ENCODE data around the gene SH3PXD2A.
"Not testable (repeated sequence)": the region's sequence is repeated elsewhere in the genome, so short reads cannot be mapped to it uniquely, and the experiment has no call there.

The SH3PXD2A gene

DNA sequence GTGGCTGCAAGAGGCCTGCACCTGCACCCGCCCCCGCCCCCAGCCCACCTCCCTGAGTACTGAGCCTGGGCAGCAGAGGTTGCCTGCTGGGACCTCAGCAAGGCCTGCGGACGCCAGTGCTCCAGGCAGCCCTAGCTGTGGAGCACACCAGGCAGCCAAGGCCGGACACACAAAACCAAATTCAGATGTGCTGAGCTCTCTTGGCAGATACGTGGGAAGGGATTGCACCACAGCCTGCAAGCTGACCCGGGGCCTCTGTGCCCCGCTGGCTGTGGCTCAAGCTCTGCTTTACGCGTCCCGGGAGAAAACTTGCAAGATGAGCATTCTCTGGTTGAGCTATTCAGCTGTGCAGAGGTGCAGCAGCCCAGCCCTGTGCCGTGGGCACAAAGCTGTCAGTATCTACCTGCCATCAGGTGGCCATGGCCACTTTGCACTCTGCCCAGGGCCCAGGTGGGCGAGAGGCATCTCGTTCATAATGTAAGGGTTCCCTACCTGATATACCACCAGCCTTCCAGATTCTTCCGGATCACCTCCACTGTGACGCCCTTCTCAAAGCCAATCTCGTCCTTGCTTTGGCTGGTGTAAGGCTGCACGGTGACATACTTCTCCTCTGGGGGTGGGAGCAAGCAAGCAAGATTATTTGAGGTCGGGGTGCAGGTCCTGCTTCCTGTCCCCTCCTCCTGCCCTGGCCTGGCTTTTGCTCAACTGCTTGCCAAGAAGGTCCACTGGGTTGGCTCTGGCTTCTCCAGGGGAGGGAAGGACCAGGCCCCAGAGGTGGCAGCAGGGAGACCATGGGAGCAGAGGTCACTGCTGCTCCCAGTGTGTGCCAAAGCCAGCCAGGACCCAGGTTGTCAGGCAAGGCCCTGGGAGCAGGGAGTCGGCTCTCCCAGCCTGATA, 238.4 kb downstream of the SH3PXD2A start:
- no peak for DNase-seq

DNA sequence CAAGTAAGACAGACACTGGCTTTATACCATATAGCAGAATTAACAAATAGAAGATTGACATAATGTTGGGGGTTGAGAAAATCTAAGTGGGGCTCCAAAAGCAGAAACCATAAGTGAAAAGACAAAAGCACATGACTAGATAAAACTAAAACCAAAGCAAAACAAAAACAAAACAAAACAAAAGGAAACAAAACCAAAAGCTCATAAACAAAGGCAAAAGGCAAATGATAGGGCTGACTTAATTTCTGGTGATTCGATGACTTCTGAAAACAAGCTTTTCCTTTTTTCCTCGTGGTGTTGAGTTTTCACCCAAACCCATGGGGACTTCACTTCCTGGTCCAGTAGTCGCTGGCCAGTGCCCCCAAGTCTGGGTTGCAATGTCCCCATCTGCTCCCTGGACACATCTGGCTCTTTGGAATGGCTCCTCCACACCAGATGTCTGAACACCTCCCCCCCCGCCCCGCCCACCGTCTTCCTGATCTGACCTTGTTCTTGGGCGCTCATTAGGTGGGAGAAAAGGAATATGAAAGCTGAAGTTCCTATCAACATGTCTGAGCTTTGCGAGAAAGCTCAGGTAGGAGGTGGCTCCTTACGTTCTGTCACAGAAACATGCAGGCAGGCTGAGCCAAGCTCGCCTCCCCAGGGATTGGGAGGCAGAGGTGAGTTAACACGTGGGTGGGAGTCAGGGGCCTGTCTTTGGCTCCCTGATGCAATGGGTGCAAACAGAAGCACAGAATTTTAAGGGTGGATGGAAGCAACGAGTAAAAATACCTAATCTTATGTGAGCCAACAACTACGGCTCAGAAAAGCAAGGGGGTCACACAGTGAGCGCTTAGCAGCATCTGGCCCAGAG, 240.8 kb downstream of the SH3PXD2A start:
- DNase-seq: no peak

DNA sequence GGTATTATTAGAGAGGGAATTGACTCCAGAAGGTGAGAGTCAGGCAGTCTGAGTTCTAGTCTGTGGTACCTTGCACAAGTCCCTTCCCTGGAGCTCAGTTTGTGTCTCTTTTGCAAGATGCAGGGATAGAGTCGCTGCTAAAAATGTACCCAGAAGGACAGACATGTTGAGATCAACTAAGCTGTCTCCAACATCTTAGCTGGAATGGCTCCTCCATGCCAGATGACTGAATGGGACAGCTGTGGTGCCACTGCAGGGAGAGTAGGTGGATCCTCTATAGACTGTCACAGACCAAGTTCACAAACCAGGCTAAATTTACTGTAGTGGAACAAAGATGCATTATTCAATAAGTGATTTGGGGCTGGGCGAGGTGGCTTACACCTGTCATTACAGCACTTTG, 241.8 kb downstream of the SH3PXD2A start:
- DNase-seq: no peak

DNA sequence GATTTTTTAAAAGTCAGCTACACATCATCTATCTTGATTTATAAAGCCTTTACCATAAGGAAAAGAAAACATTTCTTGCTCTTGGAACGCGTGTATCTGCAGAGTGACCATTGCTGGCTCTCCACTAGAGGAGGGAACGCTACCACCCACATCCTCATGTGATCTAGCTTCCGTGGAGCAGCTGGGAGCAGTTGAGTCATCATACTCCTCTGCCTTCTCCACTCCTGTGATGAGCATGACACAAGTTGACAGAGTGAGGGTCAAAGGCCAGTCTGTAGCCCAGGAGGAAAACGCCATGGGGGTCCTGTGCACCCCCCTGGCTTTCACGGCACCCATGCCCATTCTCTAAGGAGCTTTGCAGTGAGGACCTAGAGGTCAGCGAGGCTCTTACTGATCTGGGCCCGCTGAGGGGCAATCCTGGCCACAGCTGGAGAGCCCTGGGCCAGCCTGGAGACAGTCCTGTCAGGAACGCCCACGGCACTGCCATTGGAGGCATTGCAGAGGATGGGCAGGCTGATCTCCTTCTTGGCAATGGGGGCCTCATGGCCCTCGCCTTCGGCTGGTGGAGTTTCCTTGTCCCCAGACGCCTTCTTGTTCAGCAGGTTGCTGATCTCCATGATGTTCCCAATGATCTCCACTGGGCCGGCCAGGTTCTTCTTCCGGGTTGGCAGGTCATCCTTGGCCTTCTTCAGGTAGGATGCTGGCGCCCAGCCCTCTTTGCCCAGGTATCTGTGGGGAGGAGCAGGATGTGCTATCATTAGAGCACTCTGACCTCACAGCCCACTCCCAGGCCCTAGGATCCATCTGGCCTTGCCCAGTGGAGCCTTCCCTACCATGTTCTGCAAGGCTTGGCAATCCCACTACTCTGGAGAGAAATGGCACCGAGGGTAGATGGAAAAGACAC, 242.7 kb downstream of the SH3PXD2A start:
- DNase-seq: no peak

DNA sequence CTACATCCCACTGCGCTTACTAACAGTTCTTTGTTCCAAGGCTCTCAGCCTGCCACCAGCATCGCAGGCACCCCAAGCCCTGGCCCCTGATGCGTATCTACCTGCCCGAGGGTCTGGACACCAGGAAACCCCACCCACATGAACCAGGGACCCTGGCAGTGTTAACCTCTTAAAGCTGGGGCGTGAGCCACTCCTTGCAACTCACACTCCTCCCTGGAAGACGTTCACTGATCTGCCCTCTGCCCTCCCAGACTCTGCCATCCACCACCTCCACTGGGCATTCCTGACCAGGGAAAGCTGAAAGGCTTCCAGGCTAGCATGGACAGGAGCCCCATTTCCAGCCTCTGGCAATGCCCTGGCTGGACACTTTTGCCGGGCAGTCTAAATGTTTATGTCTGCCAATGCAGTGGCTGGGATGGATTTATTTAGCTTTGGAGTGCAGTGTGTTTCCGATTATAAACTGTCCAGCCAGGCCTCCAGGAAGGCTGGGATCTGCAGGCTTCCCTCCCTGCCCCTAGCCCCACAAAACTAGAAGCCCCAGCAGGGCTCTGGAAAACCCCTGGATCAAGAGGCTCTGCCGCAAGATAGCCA, 244.4 kb downstream of the SH3PXD2A start:
- no peak for DNase-seq

DNA sequence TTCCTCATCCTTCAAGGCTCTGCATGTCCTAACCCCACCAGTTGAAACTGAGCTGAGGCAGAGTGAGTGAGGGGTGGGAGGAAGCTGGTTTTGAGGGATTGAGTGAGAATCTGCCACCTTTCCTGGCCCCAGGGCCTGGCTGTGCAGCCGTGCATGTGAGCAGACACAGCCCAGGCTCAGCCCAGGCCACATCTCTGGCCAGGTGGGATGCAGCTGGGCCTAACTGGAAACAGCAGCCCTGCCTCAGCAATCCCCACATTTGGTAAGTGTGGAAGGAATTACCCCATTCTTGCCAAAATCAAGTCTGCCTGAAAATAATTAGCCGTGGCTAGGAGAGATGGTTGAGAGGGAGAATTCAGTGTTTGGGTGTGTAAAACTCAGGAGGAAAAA, 245.3 kb downstream of the SH3PXD2A start:
- DNase-seq: no peak

DNA sequence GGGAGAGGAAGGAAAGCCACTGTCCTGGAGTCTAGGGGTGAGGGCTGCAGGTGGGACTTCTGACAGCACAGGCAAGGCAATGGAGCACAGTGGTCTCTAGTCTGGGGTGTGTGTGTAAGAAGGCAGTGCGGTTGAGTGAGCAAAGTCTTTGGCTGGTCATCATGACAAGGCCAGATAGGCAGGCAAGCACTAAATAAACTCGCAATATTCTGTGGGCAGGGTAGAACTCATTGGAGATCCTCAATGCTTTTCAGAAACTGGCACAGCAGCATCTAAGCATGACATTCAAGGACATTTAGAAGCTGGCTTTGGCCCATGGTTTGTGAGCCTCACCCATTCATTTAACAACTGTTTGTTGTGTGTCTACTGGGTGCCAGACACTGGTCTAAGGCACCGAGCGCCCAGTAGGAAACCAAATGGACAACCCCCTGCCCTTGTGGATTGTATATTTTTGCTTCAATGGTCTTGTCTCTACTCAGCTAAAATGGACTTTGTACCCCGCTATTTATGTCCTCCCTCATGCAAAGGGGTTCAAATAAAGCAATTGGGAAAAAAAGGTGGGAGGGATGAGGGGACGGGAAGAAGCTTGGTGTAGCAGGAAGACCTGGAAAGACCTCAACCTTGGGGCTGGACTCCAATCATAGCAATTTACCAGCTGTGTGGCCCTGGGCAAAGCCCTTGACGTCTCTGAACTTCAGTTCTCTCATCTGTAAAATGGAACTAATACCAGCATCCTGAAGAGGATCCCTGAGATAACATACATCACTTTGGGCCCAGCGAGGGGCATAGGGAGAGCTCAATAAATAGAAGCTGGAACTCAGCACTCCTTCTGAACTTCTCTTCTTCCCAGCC, 245.9 kb downstream of the SH3PXD2A start:
- DNase-seq: no peak

DNA sequence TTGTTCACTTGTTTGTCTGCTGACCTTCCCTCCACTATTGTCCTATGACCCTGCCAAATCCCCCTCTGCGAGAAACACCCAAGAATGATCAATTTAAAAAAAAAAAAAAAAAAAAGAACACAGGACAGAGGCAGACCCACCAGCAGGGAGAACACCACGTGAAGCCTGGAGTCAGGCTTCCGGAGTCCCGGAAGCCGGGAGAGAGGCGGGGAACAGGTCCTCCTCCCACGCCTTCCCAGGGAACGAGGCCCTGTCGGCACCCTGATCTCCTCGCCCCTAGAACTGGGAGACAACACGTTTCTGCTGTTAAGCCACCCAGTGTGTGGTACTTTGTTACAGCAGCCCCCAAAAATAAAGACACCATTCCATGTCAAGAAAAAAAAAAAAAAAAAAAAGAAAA, 247.3 kb downstream of the SH3PXD2A start:
- DNase-seq: not testable (repeated sequence)

DNA sequence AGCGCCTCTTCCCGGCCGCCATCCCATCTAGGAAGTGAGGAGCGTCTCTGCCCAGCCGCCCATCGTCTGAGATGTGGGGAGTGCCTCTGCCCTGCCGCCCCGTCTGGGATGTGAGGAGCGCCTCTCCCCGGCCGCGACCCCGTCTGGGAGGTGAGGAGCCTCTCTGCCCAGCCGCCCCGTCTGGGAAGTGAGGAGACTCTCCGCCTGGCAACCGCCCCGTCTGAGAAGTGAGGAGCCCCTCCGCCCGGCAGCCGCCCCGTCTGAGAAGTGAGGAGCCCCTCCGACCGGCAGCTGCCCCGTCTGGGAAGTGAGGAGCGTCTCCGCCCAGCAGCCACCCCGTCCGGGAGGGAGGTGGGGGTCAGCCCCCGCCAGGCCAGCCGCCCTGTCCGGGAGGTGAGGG, 248.3 kb downstream of the SH3PXD2A start:
- DNase-seq: not testable (repeated sequence)

DNA sequence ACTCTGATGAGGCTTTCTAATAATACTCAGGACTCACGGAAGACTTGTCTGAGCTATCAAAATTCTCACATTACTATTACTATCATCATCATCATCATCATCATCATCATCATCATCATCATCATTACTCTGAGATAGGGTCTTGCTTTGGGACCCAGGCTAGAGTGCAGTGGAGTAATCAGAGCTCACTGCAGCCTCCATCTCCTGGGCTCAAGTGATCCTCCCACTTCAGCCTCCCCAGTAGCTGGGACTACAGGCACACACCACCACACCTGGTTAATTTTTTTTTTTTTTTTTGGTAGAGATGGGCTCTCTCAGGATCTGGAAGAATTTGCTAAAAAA, 249.3 kb downstream of the SH3PXD2A start:
- DNase-seq: not testable (repeated sequence)

DNA sequence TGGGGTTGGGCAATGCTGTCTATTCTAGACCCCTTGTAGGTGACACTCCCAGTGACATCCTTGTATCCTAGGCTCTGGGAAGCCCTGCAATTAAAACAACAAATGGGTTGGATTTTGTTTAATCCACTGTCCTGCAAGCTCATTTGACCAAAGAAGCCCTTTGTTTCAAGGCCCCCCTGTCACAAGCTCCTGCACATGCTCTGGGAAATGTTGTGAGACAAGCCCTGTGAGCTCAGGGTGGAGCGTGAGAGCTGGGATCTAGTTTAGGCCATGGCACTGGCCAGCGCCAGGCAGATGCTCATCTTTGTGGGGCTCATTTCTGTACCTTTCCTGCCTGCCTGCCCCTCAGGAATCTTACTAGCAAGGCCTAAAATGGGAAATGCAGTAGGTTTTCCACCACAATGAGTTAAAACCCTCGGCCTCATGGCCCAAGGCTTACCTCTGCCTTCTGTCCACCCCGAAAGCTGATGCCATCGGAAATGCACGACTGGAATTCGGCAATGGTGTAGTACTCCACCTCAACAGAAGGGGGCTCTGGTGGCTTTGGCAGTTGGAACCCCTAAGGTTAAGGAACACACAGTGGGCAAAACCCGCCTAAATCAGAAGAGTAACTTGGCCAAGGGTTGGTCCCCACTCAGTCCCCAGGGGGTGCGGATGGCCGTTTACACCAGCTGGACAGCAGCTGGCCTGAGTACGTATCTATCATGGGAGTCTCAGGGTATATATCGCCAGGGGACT, 249.8 kb downstream of the SH3PXD2A start:
- peak; percentile 42 for DNase-seq

DNA sequence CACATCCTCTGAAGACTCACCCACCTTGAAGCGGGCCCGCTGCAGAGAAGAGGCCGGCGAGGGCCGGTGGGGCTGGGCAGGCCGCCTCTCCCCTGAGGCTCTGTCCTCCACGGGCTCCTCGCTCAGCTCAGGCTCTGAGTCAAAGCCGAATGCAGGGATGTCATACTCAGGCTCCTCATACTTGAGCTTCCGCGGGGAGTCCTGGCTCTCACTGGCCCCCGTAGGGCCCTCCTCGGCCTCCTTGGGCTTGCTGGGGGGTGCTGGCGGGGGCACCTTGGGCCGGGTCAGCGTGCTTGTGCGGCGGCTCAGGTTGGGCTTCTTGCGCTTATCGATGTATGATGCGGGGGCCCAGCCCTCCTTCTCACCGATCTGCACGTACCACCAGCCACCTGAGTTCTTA, 252.0 kb downstream of the SH3PXD2A start:
- DNase-seq: no peak

DNA sequence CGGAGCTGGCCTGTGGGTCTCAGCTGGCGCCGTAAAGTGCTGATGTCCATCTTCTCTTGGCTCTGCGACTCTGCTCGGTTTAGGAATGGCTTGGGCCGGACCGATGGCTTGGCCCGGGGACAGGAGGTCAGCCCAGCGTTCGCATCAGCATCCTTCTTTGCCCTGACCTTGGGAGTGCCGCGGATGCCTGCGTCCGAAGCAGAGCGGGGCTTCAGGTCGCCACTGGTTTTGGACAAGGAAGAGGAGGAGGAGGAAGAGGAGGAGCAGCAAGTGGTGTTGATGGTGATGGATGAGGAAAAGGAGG, 252.6 kb downstream of the SH3PXD2A start:
- no peak for DNase-seq

DNA sequence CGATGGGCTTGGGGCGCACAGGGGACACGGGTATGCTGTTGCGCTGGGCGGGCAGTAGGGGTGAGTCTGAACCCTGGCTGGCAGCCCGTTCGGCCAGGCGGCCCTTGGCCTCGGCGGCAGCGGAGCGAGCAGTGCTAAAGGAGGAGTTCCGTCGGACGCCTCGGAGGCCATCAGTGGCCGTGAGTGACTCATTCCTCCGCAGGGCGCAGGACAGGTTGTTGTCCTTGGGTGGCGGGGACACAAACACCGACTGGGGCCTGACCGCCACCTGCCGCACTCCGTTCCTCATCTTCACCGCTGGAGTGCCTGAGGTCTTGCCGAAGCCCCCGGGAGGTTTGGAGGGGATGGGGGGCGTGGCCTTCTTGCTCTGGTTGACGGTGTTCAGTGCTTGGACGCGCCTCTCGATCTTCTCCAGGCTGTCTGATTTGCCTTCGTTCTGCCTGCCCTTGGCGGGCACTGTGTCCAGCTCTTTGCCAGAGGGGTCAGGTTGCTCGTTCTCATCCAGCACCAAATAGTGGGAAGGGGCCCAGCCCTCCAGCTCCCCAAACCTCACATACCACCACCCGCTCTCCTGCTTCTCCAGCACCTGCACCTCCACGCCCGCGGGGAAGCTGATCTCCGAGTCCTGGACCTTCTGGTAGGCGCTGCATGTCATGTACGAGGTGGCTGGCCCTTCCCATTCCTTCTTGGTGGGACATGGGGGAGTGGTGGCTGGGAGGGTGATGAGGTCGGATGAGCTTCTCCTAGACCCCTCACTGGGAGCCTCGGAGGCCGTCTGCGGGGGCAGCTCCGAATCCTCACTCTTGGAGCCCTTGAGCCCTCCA, 253.1 kb downstream of the SH3PXD2A start:
- DNase-seq: no peak

DNA sequence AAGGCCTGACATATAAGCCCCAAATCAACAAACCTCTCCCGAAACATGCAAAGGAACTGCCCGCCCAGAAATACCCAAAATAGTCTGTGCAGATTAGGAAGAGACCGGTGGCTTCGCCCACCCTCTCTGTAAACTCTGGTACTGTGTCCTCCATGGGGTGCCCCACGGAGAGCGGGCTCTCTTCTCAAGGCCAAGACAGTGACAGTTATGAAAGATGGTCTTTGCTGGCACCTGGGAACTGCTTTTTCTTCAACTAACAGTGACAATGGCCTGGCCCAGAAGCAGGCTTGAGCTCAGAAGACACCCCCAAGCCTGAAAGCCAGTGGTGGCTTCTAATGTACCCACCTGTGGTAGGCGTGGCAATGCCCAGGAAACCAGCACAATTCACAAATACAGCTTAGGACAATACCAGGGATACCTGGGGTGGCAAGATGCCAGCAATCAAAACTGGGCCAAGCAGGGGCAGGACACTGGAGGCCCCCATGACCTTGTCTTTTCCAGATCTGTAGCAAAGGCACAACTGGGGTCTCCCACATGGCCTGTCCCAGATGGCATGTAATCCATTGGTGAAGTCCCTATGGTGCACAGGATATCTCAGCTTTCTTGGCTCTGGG, 254.3 kb downstream of the SH3PXD2A start:
- no peak for DNase-seq

DNA sequence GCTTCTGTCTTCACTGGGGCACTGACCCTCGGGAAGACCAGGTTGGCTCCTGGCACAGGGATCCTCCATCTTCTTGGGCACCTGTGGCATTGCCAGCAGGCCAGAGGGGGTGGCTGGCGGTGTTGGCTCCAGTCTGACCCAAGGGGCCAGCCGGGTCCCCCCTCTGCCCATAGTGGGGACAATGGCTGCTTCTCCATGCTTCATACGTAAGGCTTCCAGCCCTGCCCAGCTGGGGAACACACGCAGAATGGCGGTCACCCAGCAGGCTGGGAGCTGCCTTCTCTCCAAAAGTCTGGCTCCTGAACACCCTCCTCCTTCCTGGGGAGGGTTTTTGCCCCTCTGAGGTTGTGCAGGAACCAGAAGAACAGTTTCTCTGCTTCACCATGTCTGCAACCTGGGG, 255.1 kb downstream of the SH3PXD2A start:
- no peak for DNase-seq

DNA sequence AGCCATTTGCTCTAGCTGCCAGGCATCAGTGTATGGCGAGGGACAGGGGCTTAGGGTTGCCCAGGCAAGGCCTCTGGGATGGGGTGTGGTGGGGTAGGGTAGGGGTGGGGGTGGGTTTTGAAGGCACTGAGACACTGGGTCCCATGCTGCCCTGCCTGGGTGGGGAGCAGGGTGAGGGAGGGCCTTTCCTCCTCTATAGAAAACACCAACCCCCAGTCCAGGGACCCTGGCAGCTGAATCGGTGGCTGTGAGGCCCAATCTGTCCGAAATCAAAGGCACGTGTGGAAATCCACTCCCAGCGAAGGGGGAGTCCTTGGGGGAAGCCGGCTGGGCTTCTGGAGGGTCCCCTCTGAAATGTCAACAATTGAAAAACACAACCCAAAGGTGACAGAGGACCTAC, 255.5 kb downstream of the SH3PXD2A start:
- no peak for DNase-seq

DNA sequence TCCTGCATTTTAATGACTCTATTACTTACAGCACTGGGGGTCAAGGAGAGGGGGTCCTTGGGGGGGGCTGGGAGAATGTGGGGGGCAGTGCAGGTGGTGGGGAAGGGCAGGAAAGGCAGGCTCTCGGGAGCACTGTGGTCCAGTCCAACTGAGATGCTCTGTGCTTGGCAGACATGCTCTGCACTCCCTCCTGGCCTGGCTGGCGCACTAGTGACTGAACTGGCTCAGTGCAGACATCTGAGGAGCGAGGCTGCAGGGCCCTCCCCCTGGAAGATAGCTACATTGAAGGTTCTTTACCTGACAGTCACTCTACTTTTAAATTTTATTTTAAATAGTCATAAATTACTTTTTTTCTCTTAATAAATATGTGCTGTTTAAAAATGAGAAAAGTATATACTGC, 256.2 kb downstream of the SH3PXD2A start:
- DNase-seq: no peak

DNA sequence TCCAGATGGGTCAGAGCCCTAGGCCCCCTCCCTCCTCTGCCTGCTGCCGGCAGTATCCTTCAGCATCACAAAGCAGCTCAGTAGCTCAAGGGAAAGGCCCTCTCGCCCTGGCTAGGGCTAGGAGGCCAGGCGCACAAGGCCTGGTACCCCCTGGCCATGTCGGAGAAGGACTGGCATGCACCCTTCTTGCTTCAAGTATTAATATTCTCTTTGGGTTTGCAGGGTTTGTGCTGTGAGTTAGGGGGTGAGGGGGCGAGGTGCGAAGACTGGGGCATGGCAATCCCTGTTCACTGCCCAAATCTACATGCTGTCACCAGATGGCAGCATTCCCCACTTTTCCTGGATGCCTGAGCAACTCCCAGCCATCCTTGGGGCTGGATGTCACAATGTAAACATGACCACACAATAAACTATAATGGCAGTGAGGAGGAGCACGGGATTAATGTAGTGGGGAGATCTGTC, 256.7 kb downstream of the SH3PXD2A start:
- no peak for DNase-seq

DNA sequence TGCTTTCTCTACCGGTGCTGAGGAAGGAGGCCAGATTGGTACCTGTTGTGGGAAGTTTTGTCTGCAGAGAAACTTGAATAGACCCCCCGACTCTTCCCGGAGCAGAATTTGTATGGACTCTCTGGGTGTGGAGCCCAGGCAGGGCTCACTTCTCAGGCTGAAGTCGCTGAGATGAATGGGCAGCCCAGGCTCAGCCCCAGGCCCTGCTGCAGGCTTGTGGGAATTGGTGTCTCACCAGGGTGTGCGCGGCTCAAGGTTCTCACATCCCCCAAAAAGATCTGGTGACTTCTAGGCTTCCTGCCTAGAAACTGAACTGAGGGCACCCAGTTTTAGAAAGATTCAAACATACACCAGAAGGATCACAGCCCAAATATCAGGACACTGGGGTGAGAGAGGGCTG, 258.4 kb downstream of the SH3PXD2A start:
- no peak for DNase-seq
